ENCODE results near the gene ATOH8. TPM values are rescaled to one million over a fixed set of nuclear protein-coding genes. Genes with fewer than 3 reads are reported as not detected.

The ATOH8 gene
- total RNA-seq, 4 donors from 2014 or later = 2.0 to 24.6 (median 7.6) TPM

DNA sequence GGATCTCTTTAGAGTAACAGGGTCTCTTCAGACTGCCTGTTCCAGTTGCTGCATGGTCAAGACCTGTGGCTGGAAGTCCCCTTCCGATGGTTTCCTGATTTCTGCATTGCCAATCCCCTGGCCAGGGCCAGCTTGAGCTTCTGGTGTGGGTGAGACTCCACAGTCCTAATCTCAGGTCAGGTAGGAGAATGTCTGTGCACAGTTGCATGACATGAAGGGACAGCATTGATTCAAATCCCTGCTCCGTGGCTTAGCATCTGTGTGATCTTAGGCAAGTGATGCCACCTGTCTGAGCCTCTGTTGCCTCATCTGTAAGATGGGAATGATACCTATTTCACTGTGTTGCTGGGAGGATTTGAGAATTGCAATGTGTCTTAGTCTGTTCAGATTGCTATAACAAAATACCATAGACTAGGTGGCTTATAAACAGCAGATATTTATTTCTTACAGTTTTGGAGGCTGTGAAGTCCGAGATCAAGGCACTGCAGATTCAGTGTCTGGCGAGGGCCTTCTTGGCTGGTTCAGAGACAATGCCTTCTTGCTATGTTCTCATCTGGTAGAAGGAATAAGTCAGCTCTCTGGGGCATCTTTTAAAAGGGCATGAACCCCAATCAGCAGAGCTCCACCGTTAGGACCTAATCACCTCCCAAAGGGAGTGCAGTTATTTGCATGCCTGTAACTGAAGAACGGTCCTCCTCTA is 66.2 kb downstream of the ATOH8 start:
- no peaks in the 10 kb centered on the region for H3K36me3 ChIP-seq
- peaks cover 0 to 14% (median 0%) of the 10 kb centered on the region in 4 donors for H3K27me3 ChIP-seq
- TF ChIP-seq, protein P1, sequence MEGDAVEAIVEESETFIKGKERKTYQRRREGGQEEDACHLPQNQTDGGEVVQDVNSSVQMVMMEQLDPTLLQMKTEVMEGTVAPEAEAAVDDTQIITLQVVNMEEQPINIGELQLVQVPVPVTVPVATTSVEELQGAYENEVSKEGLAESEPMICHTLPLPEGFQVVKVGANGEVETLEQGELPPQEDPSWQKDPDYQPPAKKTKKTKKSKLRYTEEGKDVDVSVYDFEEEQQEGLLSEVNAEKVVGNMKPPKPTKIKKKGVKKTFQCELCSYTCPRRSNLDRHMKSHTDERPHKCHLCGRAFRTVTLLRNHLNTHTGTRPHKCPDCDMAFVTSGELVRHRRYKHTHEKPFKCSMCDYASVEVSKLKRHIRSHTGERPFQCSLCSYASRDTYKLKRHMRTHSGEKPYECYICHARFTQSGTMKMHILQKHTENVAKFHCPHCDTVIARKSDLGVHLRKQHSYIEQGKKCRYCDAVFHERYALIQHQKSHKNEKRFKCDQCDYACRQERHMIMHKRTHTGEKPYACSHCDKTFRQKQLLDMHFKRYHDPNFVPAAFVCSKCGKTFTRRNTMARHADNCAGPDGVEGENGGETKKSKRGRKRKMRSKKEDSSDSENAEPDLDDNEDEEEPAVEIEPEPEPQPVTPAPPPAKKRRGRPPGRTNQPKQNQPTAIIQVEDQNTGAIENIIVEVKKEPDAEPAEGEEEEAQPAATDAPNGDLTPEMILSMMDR (IDR thresholded peaks at IDR 0.05) = no peak
- no peak for TF ChIP-seq POLR2A (IDR thresholded peaks at IDR 0.05)
- H3K4me3 ChIP-seq = no peak overlapping the region
- no peak for DNase-seq
- H3K9me3 ChIP-seq = no peaks in the 10 kb centered on the region
- intact Hi-C loops (cut with DNase I) = loop anchor here (10.0 kb wide), 1 partner anchor 65 kb away; the partner anchor contains the start of gene ST3GAL5
- no peaks in the 10 kb centered on the region for H3K4me1 ChIP-seq
- no peak overlapping the region for H3K27ac ChIP-seq
- whole genome bisulfite sequencing, 2 donors = 64 to 65% methylated on average over 4 to 6 of the region's 6 CpGs

DNA sequence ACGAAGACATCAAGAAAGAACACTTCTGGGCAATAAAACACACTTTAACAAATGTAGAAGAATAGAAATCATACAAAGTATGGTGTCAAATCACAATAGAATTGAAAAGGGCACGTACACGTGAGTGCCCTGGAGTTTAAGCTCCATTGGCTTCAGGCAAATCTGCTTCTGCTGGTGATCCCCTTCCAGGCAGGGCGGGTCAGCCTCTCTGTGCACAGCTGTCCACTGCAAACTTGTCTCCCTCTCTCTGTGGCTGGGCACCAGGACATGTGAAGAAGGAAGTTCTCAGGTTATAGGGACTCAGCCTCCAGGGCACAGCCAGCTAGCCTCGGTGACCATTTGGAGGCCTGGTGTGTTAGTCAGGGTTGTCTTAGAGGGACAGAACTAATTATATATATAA is 69.0 kb downstream of the ATOH8 start:
- intact Hi-C loops (cut with DNase I) = loop anchor here (10.0 kb wide), 1 partner anchor 62 kb away; the partner anchor contains the start of gene ST3GAL5

DNA sequence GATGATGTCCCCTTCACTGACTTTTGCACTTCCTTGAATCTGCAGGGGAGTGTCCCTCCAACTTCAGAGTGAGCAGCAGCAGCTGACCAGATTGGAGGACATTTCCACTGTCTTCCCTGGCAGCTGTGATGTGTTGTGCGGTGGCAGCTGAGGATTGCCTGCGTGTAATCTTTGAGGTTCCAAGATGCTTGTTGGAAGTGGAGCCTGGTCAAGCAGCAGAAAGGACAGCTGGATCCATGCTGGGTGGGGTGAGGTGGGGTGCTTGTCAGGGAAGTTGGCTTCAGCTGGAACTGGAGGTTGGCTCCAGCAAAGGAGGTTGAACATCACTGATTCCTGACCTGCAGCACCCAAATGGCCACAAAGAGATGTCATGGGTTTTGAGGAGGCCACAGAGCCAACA is 70.2 kb downstream of the ATOH8 start:
- H3K9me3 ChIP-seq = no peaks in the 10 kb centered on the region

More for the DNA sequence above, 69.0 kb downstream of the ATOH8 start:
- DNase-seq = no peak
- no peaks in the 10 kb centered on the region for H3K9me3 ChIP-seq
- no peak overlapping the region for H3K4me3 ChIP-seq
- peaks cover 0 to 7% (median 6%) of the 10 kb centered on the region in 3 donors for H3K4me1 ChIP-seq
- 67 to 71% methylated on average over 5 of the region's 5 CpGs for WGBS, 2 donors
- peaks cover 0 to 15% (median 0%) of the 10 kb centered on the region in 4 donors for H3K27me3 ChIP-seq
- H3K36me3 ChIP-seq = no peaks in the 10 kb centered on the region
- H3K27ac ChIP-seq = no peak overlapping the region
- no peak for TF ChIP-seq POLR2A (IDR thresholded peaks at IDR 0.05)
- TF ChIP-seq, protein P1 (IDR thresholded peaks at IDR 0.05) = no peak

DNA sequence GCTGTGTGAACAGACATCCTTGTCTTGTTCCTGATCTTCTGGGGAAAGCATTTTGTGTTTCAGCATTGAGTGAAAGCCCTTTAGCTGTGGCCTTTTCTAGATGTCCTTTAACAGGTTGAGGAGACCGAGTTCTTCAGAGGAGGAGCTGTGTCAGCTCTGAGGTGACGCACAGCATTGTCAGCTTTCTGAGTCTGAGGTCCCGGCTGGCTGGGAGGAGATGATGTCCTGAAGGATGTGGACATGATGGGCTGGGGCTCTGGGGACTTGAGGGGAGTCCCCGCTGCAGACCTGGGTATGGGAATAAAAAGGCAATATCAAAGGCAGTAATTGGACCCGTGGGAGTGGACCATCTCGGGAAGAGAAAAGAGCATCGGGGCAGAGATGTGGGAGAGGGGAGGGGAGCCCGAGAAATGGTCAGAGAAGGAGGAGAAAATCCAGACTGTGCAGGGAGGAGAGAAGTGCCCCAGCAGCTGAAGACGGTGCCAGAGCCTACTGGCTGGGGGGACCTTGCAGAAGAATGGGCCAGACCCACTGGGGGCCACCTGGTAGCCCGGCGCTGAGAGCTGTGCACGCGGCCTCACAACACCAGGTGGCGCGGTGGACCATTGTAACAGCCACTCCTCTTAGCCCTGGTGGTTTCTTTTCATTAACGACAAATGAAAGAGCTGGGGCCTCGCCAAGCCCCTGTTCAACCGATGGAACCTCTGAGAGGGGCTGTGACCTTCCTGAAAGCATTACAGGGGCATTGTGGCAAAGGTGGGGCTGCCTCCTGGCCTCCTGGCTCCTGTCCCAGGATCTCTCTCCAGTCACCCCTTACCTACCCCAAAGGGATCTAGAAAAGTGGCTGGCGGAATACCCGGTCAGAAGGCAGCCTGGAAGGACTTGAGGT is 73.4 kb downstream of the ATOH8 start:
- H3K27me3 ChIP-seq = peaks cover 0 to 5% (median 0%) of the 10 kb centered on the region in 4 donors
- intact Hi-C loops (cut with DNase I) = loop anchor here (5.0 to 10.0 kb wide), 2 partner anchors 58 to 255 kb away; partner anchors contain the start of gene ST3GAL5
- TF ChIP-seq POLR2A (IDR thresholded peaks at IDR 0.05) = no peak
- TF ChIP-seq, protein P1 (IDR thresholded peaks at IDR 0.05) = peak; percentile 85 to 91 (median 90)
- peaks cover 0 to 8% (median 8%) of the 10 kb centered on the region in 3 donors for H3K4me1 ChIP-seq
- no peaks in the 10 kb centered on the region for H3K9me3 ChIP-seq
- no peaks in the 10 kb centered on the region for H3K36me3 ChIP-seq
- 25 to 30% methylated on average over 15 to 20 of the region's 20 CpGs for WGBS, 2 donors
- H3K27ac ChIP-seq = no peak overlapping the region
- DNase-seq = peak; percentile 23
- peak overlapping the region in 2 of 4 donors; percentile 11 to 44 for H3K4me3 ChIP-seq

More for the DNA sequence above, 70.2 kb downstream of the ATOH8 start:
- peaks cover 0 to 15% (median 0%) of the 10 kb centered on the region in 4 donors for H3K27me3 ChIP-seq
- no peak overlapping the region for H3K4me3 ChIP-seq
- TF ChIP-seq, protein P1 (IDR thresholded peaks at IDR 0.05) = no peak
- no peak for DNase-seq
- peaks cover 0 to 8% (median 8%) of the 10 kb centered on the region in 3 donors for H3K4me1 ChIP-seq
- 67% methylated on average over 2 of the region's 2 CpGs; no CpG with 5 or more reads in 1 of the 2 donors for WGBS, 2 donors
- intact Hi-C loops (cut with DNase I) = loop anchor here (10.0 kb wide), 1 partner anchor 61 kb away; the partner anchor contains the start of gene ST3GAL5
- no peak overlapping the region for H3K27ac ChIP-seq
- no peaks in the 10 kb centered on the region for H3K36me3 ChIP-seq

Measured in esophagus squamous epithelium (tissue), 5 donors.